A673 (cell line): ENCODE measurements around the gene ERMP1. TPM values are rescaled to one million over a fixed set of nuclear protein-coding genes. Genes with fewer than 3 reads are reported as not detected.

Source experiments
- BruUV-seq: library from RNA; stranded (reverse); fragments of 400-500 nt; replicated peaks from 2 replicates; lab custom pipeline; 2021; lab: Mats Ljungman, UMichigan
- CTCF ChIA-PET: fragments of 300-600 bp; sonication (Branson Sonifier 250); formaldehyde crosslinking; loops from one replicate; lab custom pipeline; 2022; ENCODE audit warnings: antibody characterized with exemption; lab: Charles Lee
- POLR2A ChIA-PET: fragments of 300-600 bp; sonication (Branson Sonifier 250); formaldehyde crosslinking; loops from one replicate; lab custom pipeline; 2022; ENCODE audit warnings: antibody characterized with exemption; ENCODE audit not compliant: low non-redundant PET; lab: Charles Lee
- DNase-seq: peaks from one replicate; pipeline ENCODE4 v3.0.0-alpha.2; 2015; ENCODE audit warnings: low spot score
- H3K27ac ChIP-seq: fragments of 200-600 bp; sonication (generic); 2 replicates; pipeline ENCODE4 v1.5.1; 2016; ENCODE audit warnings: mixed run types, low read depth, mild to moderate bottlenecking, mixed read lengths, antibody characterized with exemption, low read length; ENCODE audit not compliant: poor library complexity, severe bottlenecking
- H3K27me3 ChIP-seq: fragments of 200-600 bp; sonication (generic); replicated peaks from 2 replicates; pipeline ENCODE4 v1.6.1; 2017; ENCODE audit warnings: mixed run types, low read depth, mild to moderate bottlenecking, mixed read lengths, antibody characterized with exemption, low read length; ENCODE audit not compliant: insufficient read depth, poor library complexity
- H3K36me3 ChIP-seq: fragments of 200-600 bp; sonication (generic); 2 replicates; pipeline ENCODE4 v1.6.1; 2016; ENCODE audit warnings: mixed run types, mild to moderate bottlenecking, mixed read lengths, antibody characterized with exemption, low read length; ENCODE audit not compliant: insufficient read depth, poor library complexity, severe bottlenecking
- H3K4me1 ChIP-seq: fragments of 200-600 bp; sonication (generic); 2 replicates; pipeline ENCODE4 v1.6.1; 2017; ENCODE audit warnings: mixed run types, mild to moderate bottlenecking, mixed read lengths, antibody characterized with exemption, low read length; ENCODE audit not compliant: insufficient read depth, poor library complexity, severe bottlenecking
- H3K4me3 ChIP-seq: fragments of 200-600 bp; sonication (generic); 2 replicates; pipeline ENCODE4 v1.5.1; 2016; ENCODE audit warnings: low read depth, mixed run types, mild to moderate bottlenecking, mixed read lengths, low read length; ENCODE audit not compliant: poor library complexity, severe bottlenecking
- H3K9me3 ChIP-seq: fragments of 200-600 bp; sonication (generic); 2 replicates; pipeline ENCODE4 v1.6.1; 2016; ENCODE audit warnings: mixed run types, low read depth, mild to moderate bottlenecking, mixed read lengths, antibody characterized with exemption, low read length; ENCODE audit not compliant: poor library complexity, severe bottlenecking
- CTCF ChIP-seq: fragments of 300-800, 200-600 bp; sonication (generic); conservative IDR thresholded peaks from 2 replicates; pipeline ENCODE4 v1.5.1; 2017; ENCODE audit warnings: low read depth, mild to moderate bottlenecking, antibody characterized with exemption, low read length, moderate library complexity, mixed read lengths
- EZH2 ChIP-seq: fragments of 200-600 bp; sonication (generic); IDR thresholded peaks from 2 replicates; pipeline ENCODE4 v1.6.1; 2017; ENCODE audit warnings: borderline replicate concordance, low read depth, mild to moderate bottlenecking, mixed read lengths, antibody characterized with exemption, low read length; ENCODE audit not compliant: poor library complexity, severe bottlenecking
- intact Hi-C: fragments of 100-400 bp; cut with micrococcal nuclease; formaldehyde crosslinking; loops from one replicate; pipeline ENCODE4 v1.10.0; 2022; ENCODE audit not compliant: unreplicated experiment
- total RNA-seq: library from RNA; stranded (reverse); gene quantifications from 2 replicates; pipeline ENCODE4 v1.2.3, GENCODE V29; 2021

ERMP1 gene
- total RNA-seq, 1 experiment from 2014 or later = 11.5 TPM

- no peaks in the 10 kb centered on the region for H3K27me3 ChIP-seq
Observed at GRCh38 chr9:5846501-5846921, 13.6 kb upstream of the ERMP1 start.

GRCh38 chr9:5846096-5846495, 13.2 kb upstream of the ERMP1 start:
- intact Hi-C loops = no loop called here
- BruUV-seq = no TSS peak
- ChIA-PET CTCF (no interaction called here), POLR2A (no interaction called here)
- TF ChIP-seq CTCF = no peak
- no peak for TF ChIP-seq EZH2
- no peak for DNase-seq
- Histone ChIP-seq H3K27me3 (no peaks in the 10 kb centered on the region), H3K4me1 (peaks cover 12% of the 10 kb centered on the region), H3K27ac (no peak overlapping the region), H3K36me3 (no peaks in the 10 kb centered on the region), H3K4me3 (no peak overlapping the region), H3K9me3 (no peaks in the 10 kb centered on the region)

More at GRCh38 chr9:5846501-5846921, 13.6 kb upstream of the ERMP1 start:
- ChIA-PET CTCF (no interaction called here), POLR2A (no interaction called here)
- BruUV-seq = no TSS peak
- Histone ChIP-seq H3K4me3 (no peak overlapping the region), H3K36me3 (no peaks in the 10 kb centered on the region), H3K27ac (no peak overlapping the region), H3K4me1 (peaks cover 12% of the 10 kb centered on the region), H3K9me3 (no peaks in the 10 kb centered on the region)
- intact Hi-C loops = no loop called here
- DNase-seq = no peak
- TF ChIP-seq CTCF = no peak
- TF ChIP-seq EZH2 = no peak

GRCh38 chr9:5845157-5845531, 12.2 kb upstream of the ERMP1 start:
- DNase-seq = no peak
- Histone ChIP-seq H3K9me3 (no peaks in the 10 kb centered on the region), H3K4me3 (no peak overlapping the region), H3K4me1 (peaks cover 12% of the 10 kb centered on the region), H3K36me3 (no peaks in the 10 kb centered on the region), H3K27ac (no peak overlapping the region), H3K27me3 (no peaks in the 10 kb centered on the region)
- ChIA-PET POLR2A (no interaction called here), CTCF (no interaction called here)
- BruUV-seq = no TSS peak
- no peak for TF ChIP-seq EZH2
- no peak for TF ChIP-seq CTCF
- intact Hi-C loops = no loop called here
